ENCODE data around the gene KDM4B.

KDM4B gene

DNA sequence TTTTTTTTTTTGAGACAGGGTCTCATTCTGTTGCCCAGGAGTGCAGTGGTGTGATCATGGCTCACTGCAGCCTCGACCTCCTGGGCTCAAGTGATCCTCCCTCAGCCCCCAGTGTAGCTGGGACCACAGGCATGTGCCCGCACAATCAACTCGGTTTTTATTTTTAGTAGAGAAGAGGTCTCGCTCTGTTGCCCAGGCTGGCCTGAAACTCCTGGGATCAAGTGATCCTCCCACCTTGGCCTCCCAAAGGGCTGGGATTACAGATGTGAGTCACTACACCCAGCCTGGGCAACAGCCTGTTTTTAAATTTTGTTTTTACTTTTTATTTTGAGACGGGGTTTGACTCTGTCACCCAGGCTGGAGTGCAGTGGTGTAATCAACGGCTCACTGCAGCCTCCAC, 2.3 kb upstream of the KDM4B start:
- no peak for TF ChIP-seq SPI1 (IDR thresholded peaks at IDR 0.05; ENCODE audit: borderline replicate concordance, low read depth)
- TF ChIP-seq CTCF (IDR thresholded peaks at IDR 0.05; ENCODE audit: insufficient read depth, low read length), result no peak
- no peak for TF ChIP-seq POLR2AphosphoS5 (IDR thresholded peaks at IDR 0.05; ENCODE audit: low read depth)
- TF ChIP-seq REST (IDR thresholded peaks at IDR 0.05; ENCODE audit: insufficient replicate concordance, low read depth), result no peak
- TF ChIP-seq GABPA (IDR thresholded peaks at IDR 0.05; ENCODE audit: low read depth), result no peak
- no peak for DNase-seq (ENCODE audit: low read depth in 1 of 2, low spot score in 1 of 2)
- Histone ChIP-seq H3K4me3 (replicated peaks; ENCODE audit: insufficient read depth, low read length) (no peak overlapping the region), H3K27me3 (ENCODE audit: insufficient read depth, poor library complexity, severe bottlenecking) (no peaks in the 10 kb centered on the region), H3K27ac (replicated peaks) (no peak overlapping the region)

- peak overlapping the region; percentile 36 for H3K4me3 ChIP-seq (replicated peaks; ENCODE audit: insufficient read depth, low read length)
- DNase-seq (ENCODE audit: low read depth in 1 of 2, low spot score in 1 of 2), result peak; percentile 48 to 83
- TF ChIP-seq POLR2AphosphoS5 (IDR thresholded peaks at IDR 0.05; ENCODE audit: low read depth) (no peak), CTCF (IDR thresholded peaks at IDR 0.05; ENCODE audit: insufficient read depth, low read length) (no peak), GABPA (IDR thresholded peaks at IDR 0.05; ENCODE audit: low read depth) (no peak), SPI1 (IDR thresholded peaks at IDR 0.05; ENCODE audit: borderline replicate concordance, low read depth) (no peak), REST (IDR thresholded peaks at IDR 0.05; ENCODE audit: insufficient replicate concordance, low read depth) (no peak)
- no peak overlapping the region for H3K27ac ChIP-seq (replicated peaks)
- H3K27me3 ChIP-seq (ENCODE audit: insufficient read depth, poor library complexity, severe bottlenecking), result no peaks in the 10 kb centered on the region
Observed at GRCh38 chr19:4967738-4968461, 1.0 kb upstream of the KDM4B start.

- no peak for DNase-seq (ENCODE audit: low read depth in 1 of 2, low spot score in 1 of 2)
- Histone ChIP-seq H3K27ac (replicated peaks) (peak overlapping the region; percentile 29; the same call in 1 of the 2 replicates), H3K27me3 (ENCODE audit: insufficient read depth, poor library complexity, severe bottlenecking) (no peaks in the 10 kb centered on the region), H3K4me3 (replicated peaks; ENCODE audit: insufficient read depth, low read length) (peak overlapping the region; percentile 52)
- TF ChIP-seq POLR2AphosphoS5 (IDR thresholded peaks at IDR 0.05; ENCODE audit: low read depth) (no peak), REST (IDR thresholded peaks at IDR 0.05; ENCODE audit: insufficient replicate concordance, low read depth) (no peak), CTCF (IDR thresholded peaks at IDR 0.05; ENCODE audit: insufficient read depth, low read length) (no peak), SPI1 (IDR thresholded peaks at IDR 0.05; ENCODE audit: borderline replicate concordance, low read depth) (no peak), GABPA (IDR thresholded peaks at IDR 0.05; ENCODE audit: low read depth) (no peak)
Observed at GRCh38 chr19:4969292-4969771, 419 bp downstream of the KDM4B start.
